Gastroesophageal sphincter (tissue), 3 donors: ENCODE data around the gene EDEM2.

ENCODE experiments used
- CTCF ChIP-seq, 4 experiments: fragments of 200-600 bp in 2 of 4; fragments of 450-650 bp in 2 of 4; sonication (generic) in 1 of 4; IDR thresholded peaks; one replicate each; pipeline ENCODE4 v1.5.1; 2017 to 2019; ENCODE audit warnings: antibody characterized with exemption in 4 of 4, mild to moderate bottlenecking in 2 of 4, moderate library complexity in 2 of 4
- POLR2A ChIP-seq, 2 donors: fragments of 450-650 bp; IDR thresholded peaks; one replicate each; pipeline ENCODE4 v1.6.1; 2017; ENCODE audit warnings: antibody characterized with exemption in 2 of 2, mild to moderate bottlenecking in 2 of 2, moderate library complexity in 1 of 2

- no peak for TF ChIP-seq CTCF (IDR thresholded peaks at IDR 0.05)
- no peak for TF ChIP-seq POLR2A (IDR thresholded peaks at IDR 0.05)
Observed at GRCh38 chr20:35150846-35151579, 3.9 kb upstream of the EDEM2 start.
